ENCODE data around the gene SNRPA1.

DNA sequence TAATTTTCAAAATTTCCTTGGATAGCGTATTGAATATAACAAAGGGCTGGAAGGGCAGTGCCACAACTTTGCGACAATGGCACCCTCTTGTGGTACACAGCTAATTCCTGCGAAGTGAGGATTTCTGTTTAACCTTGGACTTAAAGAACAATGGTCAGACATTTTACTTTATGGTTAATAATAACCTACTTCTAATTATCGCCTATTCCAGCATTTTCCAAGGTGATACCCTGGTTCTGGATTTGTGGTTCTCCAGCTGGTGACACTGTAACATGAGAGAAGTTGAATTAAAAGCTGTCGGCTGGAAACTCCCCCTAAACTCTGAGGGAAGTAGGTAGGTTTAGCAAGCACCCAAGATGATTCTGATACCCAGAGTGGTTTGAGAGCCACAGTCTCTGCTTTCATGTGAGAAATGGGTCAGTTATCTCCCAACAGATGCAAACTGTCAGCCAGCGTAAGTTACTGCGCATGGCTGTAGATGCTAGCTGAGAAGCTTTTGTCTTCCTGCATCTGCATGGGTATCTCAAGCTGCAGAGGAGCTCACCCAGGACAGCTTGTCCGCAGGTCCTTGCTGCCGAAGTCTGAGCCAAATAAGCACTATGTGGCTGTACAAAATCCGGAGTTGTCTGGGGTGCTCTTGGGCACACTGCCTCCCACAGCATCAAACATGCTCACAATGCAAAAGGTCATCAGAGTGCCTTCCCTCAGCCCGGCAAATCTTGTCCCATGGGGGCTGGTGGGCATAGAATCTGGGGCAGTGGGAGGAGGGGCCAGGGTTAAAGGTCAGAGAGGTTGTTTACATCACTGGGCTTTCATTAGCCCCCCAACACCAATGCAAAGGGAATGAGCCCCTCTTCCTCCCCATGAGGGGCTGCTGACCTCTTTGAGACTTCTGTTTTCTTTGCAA lies 36.6 kb downstream of the SNRPA1 start:
- TF ChIP-seq, protein P1, sequence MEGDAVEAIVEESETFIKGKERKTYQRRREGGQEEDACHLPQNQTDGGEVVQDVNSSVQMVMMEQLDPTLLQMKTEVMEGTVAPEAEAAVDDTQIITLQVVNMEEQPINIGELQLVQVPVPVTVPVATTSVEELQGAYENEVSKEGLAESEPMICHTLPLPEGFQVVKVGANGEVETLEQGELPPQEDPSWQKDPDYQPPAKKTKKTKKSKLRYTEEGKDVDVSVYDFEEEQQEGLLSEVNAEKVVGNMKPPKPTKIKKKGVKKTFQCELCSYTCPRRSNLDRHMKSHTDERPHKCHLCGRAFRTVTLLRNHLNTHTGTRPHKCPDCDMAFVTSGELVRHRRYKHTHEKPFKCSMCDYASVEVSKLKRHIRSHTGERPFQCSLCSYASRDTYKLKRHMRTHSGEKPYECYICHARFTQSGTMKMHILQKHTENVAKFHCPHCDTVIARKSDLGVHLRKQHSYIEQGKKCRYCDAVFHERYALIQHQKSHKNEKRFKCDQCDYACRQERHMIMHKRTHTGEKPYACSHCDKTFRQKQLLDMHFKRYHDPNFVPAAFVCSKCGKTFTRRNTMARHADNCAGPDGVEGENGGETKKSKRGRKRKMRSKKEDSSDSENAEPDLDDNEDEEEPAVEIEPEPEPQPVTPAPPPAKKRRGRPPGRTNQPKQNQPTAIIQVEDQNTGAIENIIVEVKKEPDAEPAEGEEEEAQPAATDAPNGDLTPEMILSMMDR (IDR thresholded peaks at IDR 0.05) = peak; percentile 91
- no peak for TF ChIP-seq EZH2 (IDR thresholded peaks at IDR 0.05; ENCODE audit: borderline replicate concordance, insufficient read depth, low read depth, low read length, poor library complexity, severe bottlenecking)

All from B cell (primary cell).